Measurements from ENCODE around the gene AZGP1.

The AZGP1 gene

DNA sequence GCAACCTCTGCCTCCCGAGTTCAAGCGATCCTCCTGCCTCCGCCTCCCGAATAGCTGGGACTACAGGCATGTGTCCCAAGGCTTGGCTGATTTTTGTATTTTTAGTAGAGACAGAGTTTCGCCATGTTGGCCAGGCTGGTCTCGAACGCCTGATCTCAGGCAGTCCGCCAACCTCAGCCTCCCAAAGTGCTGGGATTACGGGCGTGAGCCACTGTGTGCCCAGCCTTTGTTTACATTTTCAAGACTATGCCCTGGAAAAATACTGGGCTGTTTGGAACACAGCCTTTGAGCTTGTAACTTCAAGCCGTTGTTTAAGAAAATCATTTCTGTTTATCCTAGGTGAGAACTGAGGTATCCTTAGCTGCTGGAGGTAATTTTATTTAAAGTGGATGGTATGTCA lies 41.5 kb upstream of the AZGP1 start:
- TF ChIP-seq, protein P1, sequence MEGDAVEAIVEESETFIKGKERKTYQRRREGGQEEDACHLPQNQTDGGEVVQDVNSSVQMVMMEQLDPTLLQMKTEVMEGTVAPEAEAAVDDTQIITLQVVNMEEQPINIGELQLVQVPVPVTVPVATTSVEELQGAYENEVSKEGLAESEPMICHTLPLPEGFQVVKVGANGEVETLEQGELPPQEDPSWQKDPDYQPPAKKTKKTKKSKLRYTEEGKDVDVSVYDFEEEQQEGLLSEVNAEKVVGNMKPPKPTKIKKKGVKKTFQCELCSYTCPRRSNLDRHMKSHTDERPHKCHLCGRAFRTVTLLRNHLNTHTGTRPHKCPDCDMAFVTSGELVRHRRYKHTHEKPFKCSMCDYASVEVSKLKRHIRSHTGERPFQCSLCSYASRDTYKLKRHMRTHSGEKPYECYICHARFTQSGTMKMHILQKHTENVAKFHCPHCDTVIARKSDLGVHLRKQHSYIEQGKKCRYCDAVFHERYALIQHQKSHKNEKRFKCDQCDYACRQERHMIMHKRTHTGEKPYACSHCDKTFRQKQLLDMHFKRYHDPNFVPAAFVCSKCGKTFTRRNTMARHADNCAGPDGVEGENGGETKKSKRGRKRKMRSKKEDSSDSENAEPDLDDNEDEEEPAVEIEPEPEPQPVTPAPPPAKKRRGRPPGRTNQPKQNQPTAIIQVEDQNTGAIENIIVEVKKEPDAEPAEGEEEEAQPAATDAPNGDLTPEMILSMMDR (IDR thresholded peaks at IDR 0.05) = no peak

DNA sequence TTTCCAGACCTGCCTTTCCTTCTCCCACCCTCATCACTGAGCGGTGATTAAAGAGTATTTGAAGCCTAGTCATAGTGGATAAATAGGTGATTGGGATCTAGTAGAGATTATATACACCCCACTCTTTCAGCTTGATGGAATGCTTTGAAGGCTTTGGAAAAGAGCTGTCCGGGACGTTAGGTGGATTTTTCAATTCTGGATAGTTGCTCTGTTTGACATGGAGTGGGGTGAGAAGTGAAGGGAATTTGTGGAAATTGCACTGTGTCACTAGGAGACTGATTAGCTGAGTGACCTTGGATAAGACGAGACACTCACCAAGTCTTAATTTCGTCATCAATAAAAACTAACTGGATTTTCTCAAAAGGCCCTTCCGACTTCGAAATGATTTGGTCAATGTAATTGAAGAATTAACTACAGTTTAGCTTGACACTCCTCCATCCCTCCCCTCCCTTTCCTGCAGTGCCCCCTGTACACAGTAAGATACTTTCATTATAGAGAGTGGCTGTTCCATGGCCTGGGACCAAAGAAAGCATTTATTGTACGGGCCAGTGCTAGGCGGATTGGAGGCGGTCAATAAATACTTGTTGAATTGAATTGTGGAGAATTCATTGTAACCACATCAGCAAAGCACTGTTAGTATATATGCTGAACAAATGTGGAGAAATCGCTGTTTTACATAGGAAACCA lies 40.5 kb upstream of the AZGP1 start:
- TF ChIP-seq, protein P1 (IDR thresholded peaks at IDR 0.05) = no peak

DNA sequence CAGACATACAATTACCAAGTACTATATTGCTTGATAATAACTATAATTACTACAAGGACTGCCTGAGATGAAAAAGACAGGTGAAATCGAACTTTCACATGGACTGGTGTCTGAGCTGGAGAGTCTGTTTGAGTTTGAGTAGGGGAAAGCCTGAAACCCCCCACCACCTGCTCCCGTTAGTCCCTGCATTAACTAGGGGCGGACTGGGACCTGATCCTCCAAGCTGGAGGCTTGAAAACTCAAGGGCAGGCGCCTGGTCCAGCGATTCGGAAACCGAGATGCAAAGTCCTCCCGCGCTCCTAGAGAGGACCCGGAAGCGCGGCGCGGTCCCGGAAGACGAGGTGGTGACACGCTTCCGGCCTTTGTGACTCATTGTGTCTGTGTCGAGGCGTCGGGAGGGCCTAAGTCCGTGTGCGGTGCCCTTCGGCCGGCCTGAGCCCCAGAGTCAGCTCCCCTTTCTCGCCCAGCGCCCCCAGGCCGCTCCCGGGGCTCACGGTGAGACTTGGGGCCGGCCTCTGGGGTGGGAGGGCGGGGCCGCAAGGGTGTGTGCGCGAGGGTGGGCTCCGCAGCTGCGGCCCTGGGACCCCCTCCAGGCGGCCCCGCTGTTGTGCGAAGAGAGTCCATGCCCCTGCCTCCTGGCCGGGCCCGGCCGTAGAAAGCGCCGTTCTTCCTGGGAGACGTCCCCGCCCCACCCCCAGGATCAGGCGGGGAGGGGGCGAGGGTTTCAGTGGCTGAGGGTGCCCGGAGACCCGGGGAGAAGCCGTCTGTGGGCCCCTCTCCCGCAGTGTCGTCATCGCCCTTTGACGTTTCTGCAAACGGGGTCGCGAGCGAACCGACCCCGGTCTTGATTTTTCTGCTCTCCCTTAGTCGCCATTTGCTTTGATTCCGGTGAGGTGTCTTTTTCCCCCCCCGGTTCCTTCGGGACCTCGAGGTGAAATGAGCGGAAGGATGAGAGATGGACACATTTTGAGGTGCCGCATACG lies 39.7 kb upstream of the AZGP1 start, which contains the start of gene ZKSCAN1:
Gene ZKSCAN1, plus strand, starts transcription at position 365 of the 983 bp plus-strand sequence. CDS start 7,911 bp downstream, outside the sequence.
- TF ChIP-seq, protein P1 (IDR thresholded peaks at IDR 0.05) = no peak

DNA sequence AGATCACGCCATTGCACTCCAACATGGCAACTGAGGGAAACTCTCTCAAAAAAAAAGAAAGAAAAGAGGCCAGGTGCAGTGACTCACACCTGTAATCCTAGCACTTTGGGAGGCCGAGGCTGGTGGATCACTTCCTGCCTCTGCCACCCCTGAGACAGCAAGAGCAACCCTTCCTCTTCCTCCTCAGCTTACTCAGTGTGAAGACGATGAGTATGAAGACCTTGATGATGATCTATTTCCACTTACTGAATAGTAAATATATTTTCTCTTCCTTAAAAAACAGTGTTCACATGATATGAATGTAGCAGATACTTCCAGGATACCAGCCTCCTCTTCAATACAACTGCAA lies 37.5 kb upstream of the AZGP1 start:
- TF ChIP-seq, protein P1 (IDR thresholded peaks at IDR 0.05) = no peak

DNA sequence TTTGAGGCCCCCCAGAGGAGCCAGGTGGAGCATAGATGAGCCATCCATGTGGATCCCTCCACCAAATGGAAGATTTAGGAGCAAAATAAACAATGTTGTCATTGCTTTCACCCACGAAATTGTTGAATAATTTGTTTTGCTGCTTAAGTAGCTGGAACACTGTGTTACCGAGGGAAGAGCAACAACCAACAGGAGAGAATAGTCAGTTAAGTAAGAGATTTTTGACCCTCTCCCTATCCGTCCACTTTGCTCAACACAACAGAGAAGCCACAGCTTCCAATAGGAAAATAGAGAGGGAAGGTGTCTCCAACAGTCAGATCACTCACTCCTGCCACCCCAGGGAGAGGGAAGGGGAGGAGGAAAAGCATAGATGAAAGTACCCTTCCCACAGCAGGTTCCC lies 35.7 kb upstream of the AZGP1 start:
- TF ChIP-seq, protein P1 (IDR thresholded peaks at IDR 0.05) = no peak

DNA sequence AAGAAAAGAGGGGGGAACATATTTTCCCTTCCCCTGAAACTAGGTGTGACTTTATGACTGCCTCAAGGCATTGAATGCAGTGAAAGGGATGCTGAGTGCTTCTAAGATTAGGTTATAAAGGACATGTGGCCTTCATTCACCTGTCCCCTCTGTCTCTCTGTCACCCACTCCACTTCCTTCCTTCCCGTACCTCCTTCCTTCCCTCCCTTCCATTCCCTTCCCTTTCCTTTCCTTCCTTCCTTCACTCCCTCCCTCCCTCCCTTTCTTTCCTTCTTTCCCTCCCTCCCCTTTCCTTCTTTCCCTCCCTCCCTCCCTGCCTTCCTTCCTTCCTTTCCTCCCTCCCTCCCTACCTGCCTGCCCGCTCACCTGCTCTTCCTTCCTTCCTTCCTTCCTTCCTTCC lies 35.1 kb upstream of the AZGP1 start:
- TF ChIP-seq, protein P1 (IDR thresholded peaks at IDR 0.05) = no peak

DNA sequence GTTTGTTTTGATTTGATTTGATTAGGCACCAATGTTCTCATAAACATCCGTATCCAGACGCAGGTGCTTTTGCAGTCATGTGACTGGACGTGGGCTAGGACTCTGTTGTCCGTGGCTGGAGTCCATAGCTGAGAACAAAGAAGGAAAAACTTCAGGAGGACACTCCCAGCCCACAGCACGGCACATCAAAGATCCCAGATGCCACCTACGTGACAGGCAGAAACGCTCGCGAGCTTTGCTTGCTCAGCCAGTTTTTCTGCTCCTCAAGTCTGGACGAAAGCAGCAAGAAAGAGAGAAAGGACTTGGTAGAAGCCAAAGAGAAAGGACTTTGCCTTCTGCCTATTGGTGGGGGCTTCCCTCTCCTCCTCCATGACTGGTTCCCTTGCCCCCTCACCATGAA lies 32.7 kb upstream of the AZGP1 start:
- TF ChIP-seq, protein P1 (IDR thresholded peaks at IDR 0.05) = no peak

Measured in LNCAP (cell line).